AG20443 (cell line): ENCODE results near the gene PHETA1.
"Not testable (repeated sequence)": the region's sequence is repeated elsewhere in the genome, so short reads cannot be mapped to it uniquely, and the experiment has no call there.

Source experiments
- DNase-seq: peaks from one replicate; pipeline ENCODE4 v3.0.0; 2012; ENCODE audit warnings: low spot score, mixed read lengths

PHETA1 gene

GRCh38 chr12:111405149-111405858, 36.4 kb upstream of the PHETA1 start:
- DNase-seq, result peak; percentile 97

- no peak for DNase-seq
These were observed 35.7 kb upstream of the PHETA1 start for GRCh38 chr12:111404362-111405148.

- not testable (repeated sequence) for DNase-seq
These were observed 33.6 kb upstream of the PHETA1 start for GRCh38 chr12:111402490-111402824.

GRCh38 chr12:111401167-111401605, 32.3 kb upstream of the PHETA1 start:
- no peak for DNase-seq

- not testable (repeated sequence) for DNase-seq
These were observed 31.0 kb upstream of the PHETA1 start for GRCh38 chr12:111399741-111400404.

- DNase-seq, result no peak
These were observed 29.6 kb upstream of the PHETA1 start for GRCh38 chr12:111398530-111398929.

- DNase-seq, result peak; percentile 93
These were observed 28.0 kb upstream of the PHETA1 start for GRCh38 chr12:111396726-111397445.

- not testable (repeated sequence) for DNase-seq
These were observed 27.4 kb upstream of the PHETA1 start for GRCh38 chr12:111396271-111396670.

GRCh38 chr12:111395336-111396187, 26.7 kb upstream of the PHETA1 start:
- no peak for DNase-seq

- peak; percentile 5 for DNase-seq
These were observed 25.6 kb upstream of the PHETA1 start for GRCh38 chr12:111394480-111394879.

GRCh38 chr12:111393700-111394300, 24.9 kb upstream of the PHETA1 start:
- DNase-seq, result peak; percentile 7

- DNase-seq, result no peak
These were observed 22.0 kb upstream of the PHETA1 start for GRCh38 chr12:111390910-111391309.

- DNase-seq, result no peak
These were observed 20.7 kb upstream of the PHETA1 start for GRCh38 chr12:111389635-111390034.

- no peak for DNase-seq
These were observed 18.9 kb upstream of the PHETA1 start for GRCh38 chr12:111387747-111388323.

- DNase-seq, result no peak
These were observed 18.0 kb upstream of the PHETA1 start for GRCh38 chr12:111386885-111387284.

GRCh38 chr12:111384596-111384995, 15.7 kb upstream of the PHETA1 start:
- no peak for DNase-seq

GRCh38 chr12:111379942-111380554, 11.2 kb upstream of the PHETA1 start:
- no peak for DNase-seq

- no peak for DNase-seq
These were observed 8.5 kb upstream of the PHETA1 start for GRCh38 chr12:111377440-111377839.

GRCh38 chr12:111373231-111373630, 4.3 kb upstream of the PHETA1 start:
- not testable (repeated sequence) for DNase-seq
